Measurements from ENCODE around the gene MCIDAS. TPM values are rescaled to one million over a fixed set of nuclear protein-coding genes. Genes with fewer than 3 reads are reported as not detected.
A peak's percentile ranks its signal among the peaks of the same experiment; 100 is the strongest.

Gene MCIDAS
- total RNA-seq, 1 donor from 2014 or later: not detected

- Histone ChIP-seq H3K4me1 (peaks cover 20% of the 10 kb centered on the region), H3K4me3 (no peak overlapping the region), H3K27ac (no peak overlapping the region), H3K27me3 (peaks cover 76% of the 10 kb centered on the region), H3K36me3 (no peaks in the 10 kb centered on the region), H3K9me3 (no peaks in the 10 kb centered on the region)
- intact Hi-C loops (cut with DNase I): no loop called here
- TF ChIP-seq CTCF (IDR thresholded peaks at IDR 0.05): no peak
- ATAC-seq (no peak), DNase-seq (no peak)
Measured at GRCh38 chr5:55175781-55176175, 51.3 kb downstream of the MCIDAS start.

GRCh38 chr5:55173687-55174230, 53.4 kb downstream of the MCIDAS start:
- intact Hi-C loops (cut with DNase I): no loop called here
- H3K27me3 ChIP-seq: peaks cover 74% of the 10 kb centered on the region
- TF ChIP-seq CTCF (IDR thresholded peaks at IDR 0.05): no peak

GRCh38 chr5:55172937-55173686, 54.0 kb downstream of the MCIDAS start, which contains the start of gene CDC20B:
Gene CDC20B, minus strand, starts transcription at chr5:55173177. Its CDS starts 177 bp downstream, at chr5:55173000.
- no peaks in the 10 kb centered on the region for H3K36me3 ChIP-seq
- peaks cover 69% of the 10 kb centered on the region for H3K27me3 ChIP-seq
- H3K4me3 ChIP-seq: peak within 1 kb of the TSS; percentile 41
- H3K9me3 ChIP-seq: no peaks in the 10 kb centered on the region
- intact Hi-C loops (cut with DNase I): no loop called here
- peaks cover 20% of the 10 kb centered on the region for H3K4me1 ChIP-seq
- peak; percentile 93 for ATAC-seq
- DNase-seq: peak; percentile 79
- no peak for TF ChIP-seq CTCF (IDR thresholded peaks at IDR 0.05)
- no peak within 1 kb of the TSS for H3K27ac ChIP-seq

More at GRCh38 chr5:55173687-55174230, 53.4 kb downstream of the MCIDAS start:
- no peak overlapping the region for H3K27ac ChIP-seq
- peaks cover 20% of the 10 kb centered on the region for H3K4me1 ChIP-seq
- peak overlapping the region; percentile 41 for H3K4me3 ChIP-seq
- H3K9me3 ChIP-seq: no peaks in the 10 kb centered on the region
- ATAC-seq (no peak), DNase-seq (no peak)
- H3K36me3 ChIP-seq: no peaks in the 10 kb centered on the region

- intact Hi-C loops (cut with DNase I): no loop called here
- Histone ChIP-seq H3K36me3 (no peaks in the 10 kb centered on the region), H3K27ac (no peak overlapping the region), H3K4me1 (peaks cover 20% of the 10 kb centered on the region), H3K4me3 (peak overlapping the region; percentile 41), H3K9me3 (no peaks in the 10 kb centered on the region), H3K27me3 (peaks cover 61% of the 10 kb centered on the region)
- TF ChIP-seq CTCF (IDR thresholded peaks at IDR 0.05): peak; percentile 87
- no peak for DNase-seq
- peak; percentile 90 for ATAC-seq
Measured at GRCh38 chr5:55172051-55172899, 54.8 kb downstream of the MCIDAS start.

- intact Hi-C loops (cut with DNase I): no loop called here
- no peak overlapping the region for H3K4me3 ChIP-seq
- DNase-seq (no peak), ATAC-seq (no peak)
- H3K4me1 ChIP-seq: peaks cover 16% of the 10 kb centered on the region
- TF ChIP-seq CTCF (IDR thresholded peaks at IDR 0.05): no peak
- H3K27me3 ChIP-seq: peaks cover 53% of the 10 kb centered on the region
- H3K9me3 ChIP-seq: no peaks in the 10 kb centered on the region
- H3K36me3 ChIP-seq: no peaks in the 10 kb centered on the region
- H3K27ac ChIP-seq: no peak overlapping the region
Measured at GRCh38 chr5:55171471-55171870, 55.6 kb downstream of the MCIDAS start.

Small RNAs within 50 kb of the gene (microRNA-seq; reads per million reads assigned to microRNA genes)
- gene MIR449A (ENCODE audit: borderline microRNAs expressed): 2.3 reads per million, percentile 13 among the genes with 10 or more reads in this experiment
- not detected for gene MIR449B (ENCODE audit: borderline microRNAs expressed)
- not detected for gene MIR449C (ENCODE audit: borderline microRNAs expressed)

Other genes with a start within 250 kb of the MCIDAS start
- 2.7 TPM for gene ESM1, start 241.7 kb downstream of the MCIDAS start, total RNA-seq
- 1.8 TPM for gene GZMK, start 203.1 kb downstream of the MCIDAS start, total RNA-seq
- gene GZMA, start 124.7 kb downstream of the MCIDAS start, total RNA-seq: 8.8 TPM
- gene GPX8, start 67.1 kb downstream of the MCIDAS start, total RNA-seq: 9.5 TPM
- not detected for gene CDC20B, start 54.1 kb downstream of the MCIDAS start, total RNA-seq
- gene CCNO, start 6.3 kb upstream of the MCIDAS start, total RNA-seq: not detected
- gene DHX29, start 80.4 kb upstream of the MCIDAS start, total RNA-seq: 20.7 TPM
- gene MTREX, start 80.7 kb upstream of the MCIDAS start, total RNA-seq: 67.6 TPM